Prostate gland (tissue), 2 donors: ENCODE results near the gene IL19.

ENCODE experiments used
- CTCF ChIP-seq, 4 experiments: fragments of 200-600 bp in 2 of 4; fragments of 450-650 bp in 2 of 4; sonication (generic) in 2 of 4; IDR thresholded peaks; 1 replicate in 3 of 4; 2 replicates in 1 of 4; pipeline ENCODE4 v1.5.1; 2016 to 2019; ENCODE audit warnings: antibody characterized with exemption in 4 of 4, mild to moderate bottlenecking in 2 of 4, moderate library complexity in 2 of 4
- POLR2A ChIP-seq: fragments of 450-650 bp; IDR thresholded peaks from one replicate; pipeline ENCODE4 v1.6.1; 2016; ENCODE audit warnings: antibody characterized with exemption, mild to moderate bottlenecking
- POLR2AphosphoS5 ChIP-seq: sonication (generic); formaldehyde crosslinking; IDR thresholded peaks from one replicate; pipeline ENCODE4 v1.6.1; 2017; ENCODE audit warnings: antibody characterized with exemption

GRCh38 chr1:206802401-206802800, 31.8 kb downstream of the IL19 start:
- TF ChIP-seq CTCF (IDR thresholded peaks at IDR 0.05) (no peak), POLR2A (no peak), POLR2AphosphoS5 (no peak)
